Neural cell (in vitro differentiated cells): Measurements from ENCODE around the gene NGEF. TPM values are rescaled to one million over a fixed set of nuclear protein-coding genes. Genes with fewer than 3 reads are reported as not detected.

Experiments used
- H2AFZ ChIP-seq: fragments of 200-600, 300-800 bp; sonication (generic), shearing (Covaris generic); 2 replicates; pipeline ENCODE4 v1.6.0; 2014; ENCODE audit warnings: low read depth, mild to moderate bottlenecking, antibody characterized with exemption, low read length, moderate library complexity
- H3F3A ChIP-seq: fragments of 200-600 bp; shearing (Covaris generic); 2 replicates; pipeline ENCODE4 v1.6.1; 2016; ENCODE audit warnings: mild to moderate bottlenecking, moderate library complexity, mixed read lengths, antibody characterized with exemption, low read length; ENCODE audit not compliant: insufficient read depth, poor library complexity, severe bottlenecking
- H3K27ac ChIP-seq: fragments of 200-600, 300-800 bp; sonication (generic), shearing (Covaris generic); 2 replicates; pipeline ENCODE4 v1.5.1; 2014; ENCODE audit warnings: mild to moderate bottlenecking, low read length, moderate library complexity
- H3K27me3 ChIP-seq: fragments of 300-800, 200-600 bp; sonication (generic), shearing (Covaris generic); 2 replicates; pipeline ENCODE4 v1.6.0; 2014; ENCODE audit warnings: mild to moderate bottlenecking, low read depth, low read length, moderate library complexity; ENCODE audit not compliant: insufficient read depth
- H3K36me3 ChIP-seq: fragments of 300-800, 200-600 bp; sonication (generic), shearing (Covaris generic); 2 replicates; pipeline ENCODE4 v1.5.1; 2014; ENCODE audit warnings: mild to moderate bottlenecking, antibody characterized with exemption, low read length, moderate library complexity; ENCODE audit not compliant: insufficient read depth
- H3K4me2 ChIP-seq: fragments of 300-800, 200-600 bp; sonication (generic), shearing (Covaris generic); 2 replicates; pipeline ENCODE4 v1.6.0; 2014; ENCODE audit warnings: mild to moderate bottlenecking, low read length
- H3K4me3 ChIP-seq: fragments of 300-800, 200-600 bp; sonication (generic), shearing (Covaris generic); 2 replicates; pipeline ENCODE4 v1.5.1; 2014; ENCODE audit warnings: mild to moderate bottlenecking, low read length, moderate library complexity
- H3K79me2 ChIP-seq: fragments of 200-600 bp; shearing (Covaris generic); replicated peaks from 2 replicates; pipeline ENCODE4 v1.6.0; 2014; ENCODE audit warnings: mild to moderate bottlenecking, low read length, moderate library complexity; ENCODE audit not compliant: insufficient read depth
- H3K9ac ChIP-seq: fragments of 300-800, 200-600 bp; sonication (generic), shearing (Covaris generic); 2 replicates; pipeline ENCODE4 v1.6.1; 2016; ENCODE audit warnings: mild to moderate bottlenecking, low read length, mixed read lengths
- H3K9me2 ChIP-seq: fragments of 200-600 bp; shearing (Covaris generic); 2 replicates; pipeline ENCODE4 v1.6.1; 2016; ENCODE audit warnings: mild to moderate bottlenecking, low read length, mixed read lengths; ENCODE audit not compliant: insufficient read depth
- H3K9me3 ChIP-seq: fragments of 200-600, 300-800 bp; sonication (generic), shearing (Covaris generic); 2 replicates; pipeline ENCODE4 v1.6.1; 2016; ENCODE audit warnings: mild to moderate bottlenecking, mixed run types, low read length, moderate library complexity, mixed read lengths
- H4K20me1 ChIP-seq: fragments of 200-600 bp; shearing (Covaris generic); 2 replicates; pipeline ENCODE4 v1.6.1; 2016; ENCODE audit warnings: mild to moderate bottlenecking, mixed run types; ENCODE audit not compliant: insufficient read depth
- CTCF ChIP-seq: fragments of 450-650 bp; IDR thresholded peaks from 2 replicates; pipeline ENCODE4 v1.5.1; 2014; ENCODE audit warnings: antibody characterized with exemption, mild to moderate bottlenecking, moderate library complexity; ENCODE audit not compliant: poor library complexity, severe bottlenecking
- EP300 ChIP-seq: fragments of 450-650 bp; conservative IDR thresholded peaks from 2 replicates; pipeline ENCODE4 v1.6.1; 2014; ENCODE audit warnings: antibody characterized with exemption, mild to moderate bottlenecking, moderate library complexity; ENCODE audit not compliant: poor library complexity, severe bottlenecking
- EZH2 ChIP-seq: fragments of 200-600, 300-800 bp; shearing (Covaris generic), sonication (generic); IDR thresholded peaks from 2 replicates; pipeline ENCODE4 v1.6.1; 2014; ENCODE audit warnings: antibody characterized with exemption, low read length, borderline replicate concordance, mild to moderate bottlenecking; ENCODE audit not compliant: insufficient read depth, poor library complexity, severe bottlenecking
- MXI1 ChIP-seq: fragments of 450-650 bp; conservative IDR thresholded peaks from 2 replicates; pipeline ENCODE4 v1.6.1; 2014; ENCODE audit warnings: antibody characterized with exemption, mild to moderate bottlenecking; ENCODE audit not compliant: poor library complexity, severe bottlenecking
- POLR2AphosphoS5 ChIP-seq: IDR thresholded peaks from 2 replicates; pipeline ENCODE4 v1.6.1; 2012
- RAD21 ChIP-seq: fragments of 450-650 bp; conservative IDR thresholded peaks from 2 replicates; pipeline ENCODE4 v1.6.1; 2014; ENCODE audit warnings: antibody characterized with exemption, mild to moderate bottlenecking, moderate library complexity
- REST ChIP-seq: IDR thresholded peaks from 2 replicates; pipeline ENCODE4 v1.6.1; 2012; ENCODE audit warnings: borderline replicate concordance
- SMC3 ChIP-seq: fragments of 450-650 bp; conservative IDR thresholded peaks from 2 replicates; pipeline ENCODE4 v1.6.1; 2014; ENCODE audit warnings: antibody characterized with exemption, mild to moderate bottlenecking, moderate library complexity; ENCODE audit not compliant: poor library complexity
- TAF1 ChIP-seq: IDR thresholded peaks from 2 replicates; pipeline ENCODE4 v1.6.1; 2012; ENCODE audit warnings: low read depth
- polyA plus RNA-seq: library from polyadenylated mRNA; depleted of rRNA; stranded (reverse); fragments of >200 nt; gene quantifications from 2 replicates; pipeline ENCODE4 v1.2.3, GENCODE V29; 2014

Gene NGEF
- polyA plus RNA-seq, 1 donor from 2014 or later: 5.2 TPM

GRCh38 chr2:233059547-233059796 lies 46.4 kb upstream of the NGEF start:
- H3K4me2 ChIP-seq: no peak overlapping the region
- H3K4me3 ChIP-seq: no peak overlapping the region
- no peaks in the 10 kb centered on the region for H3K36me3 ChIP-seq
- H4K20me1 ChIP-seq: no peaks in the 10 kb centered on the region
- no peaks in the 10 kb centered on the region for H3F3A ChIP-seq
- no peak overlapping the region for H3K9ac ChIP-seq
- H3K27me3 ChIP-seq: peaks cover under 1% of the 10 kb centered on the region
- H2AFZ ChIP-seq: no peak overlapping the region
- TF ChIP-seq RAD21: no peak
- no peak for TF ChIP-seq CTCF
- TF ChIP-seq SMC3: no peak
- no peak for TF ChIP-seq TAF1
- no peak for TF ChIP-seq POLR2AphosphoS5
- no peak for TF ChIP-seq MXI1
- no peak for TF ChIP-seq EZH2
- TF ChIP-seq EP300: no peak
- no peak for TF ChIP-seq REST
- H3K9me3 ChIP-seq: no peaks in the 10 kb centered on the region
- H3K9me2 ChIP-seq: no peaks in the 10 kb centered on the region
- H3K79me2 ChIP-seq: no peaks in the 10 kb centered on the region
- no peak overlapping the region for H3K27ac ChIP-seq

- Histone ChIP-seq H3K27ac (no peak overlapping the region), H3K36me3 (no peaks in the 10 kb centered on the region), H4K20me1 (no peaks in the 10 kb centered on the region), H3K9ac (no peak overlapping the region), H3K79me2 (no peaks in the 10 kb centered on the region), H3K9me2 (no peaks in the 10 kb centered on the region), H3K9me3 (no peaks in the 10 kb centered on the region), H3K27me3 (peaks cover 4% of the 10 kb centered on the region), H3F3A (no peaks in the 10 kb centered on the region), H3K4me2 (no peak overlapping the region), H2AFZ (no peak overlapping the region), H3K4me3 (no peak overlapping the region)
- TF ChIP-seq POLR2AphosphoS5: no peak
These were observed 45.9 kb upstream of the NGEF start for GRCh38 chr2:233058717-233059546.
